H9 (cell line): ENCODE measurements around the gene PAK5. TPM values are rescaled to one million over a fixed set of nuclear protein-coding genes. Genes with fewer than 3 reads are reported as not detected.

Experiments
- DNase-seq: peaks from one replicate; pipeline ENCODE4 v3.0.0-alpha.2; 2017
- H2AFZ ChIP-seq: one replicate; pipeline ENCODE4 v1.6.1; 2013; ENCODE audit warnings: mild to moderate bottlenecking, low read length, control low read depth, moderate library complexity
- H2AK5ac ChIP-seq: 2 replicates; pipeline ENCODE4 v1.6.1; 2013; ENCODE audit warnings: low read length, control low read depth, mixed read lengths; ENCODE audit not compliant: insufficient read length
- H2BK120ac ChIP-seq: one replicate; pipeline ENCODE4 v1.6.1; 2013; ENCODE audit warnings: low read depth, mild to moderate bottlenecking, low read length, control low read depth, inconsistent platforms; ENCODE audit not compliant: poor library complexity, severe bottlenecking
- H2BK12ac ChIP-seq: 2 replicates; pipeline ENCODE4 v1.6.1; 2013; ENCODE audit warnings: low read length, control low read depth, mixed read lengths, low read depth; ENCODE audit not compliant: insufficient read length
- H2BK15ac ChIP-seq: 2 replicates; pipeline ENCODE4 v1.6.1; 2013; ENCODE audit warnings: low read depth, low read length, control low read depth
- H2BK20ac ChIP-seq: one replicate; pipeline ENCODE4 v1.6.1; 2013; ENCODE audit warnings: low read depth, mild to moderate bottlenecking, low read length, control low read depth, inconsistent platforms; ENCODE audit not compliant: poor library complexity, severe bottlenecking
- H2BK5ac ChIP-seq: 2 replicates; pipeline ENCODE4 v1.6.1; 2013; ENCODE audit warnings: low read length, control low read depth, mixed read lengths; ENCODE audit not compliant: insufficient read length
- H3K14ac ChIP-seq: 2 replicates; pipeline ENCODE4 v1.6.1; 2013; ENCODE audit warnings: low read length, control low read depth; ENCODE audit not compliant: insufficient read depth
- H3K18ac ChIP-seq: 2 replicates; pipeline ENCODE4 v1.6.1; 2013; ENCODE audit warnings: low read depth, mild to moderate bottlenecking, mixed read lengths, low read length, control low read depth; ENCODE audit not compliant: insufficient read length
- H3K23ac ChIP-seq: 2 replicates; pipeline ENCODE4 v1.6.1; 2013; ENCODE audit warnings: low read length, control low read depth, mixed read lengths, low read depth; ENCODE audit not compliant: insufficient read length
- H3K23me2 ChIP-seq: 2 replicates; pipeline ENCODE4 v1.6.1; 2013; ENCODE audit warnings: low read depth, mild to moderate bottlenecking, mixed read lengths, low read length, control low read depth; ENCODE audit not compliant: insufficient read length, poor library complexity, severe bottlenecking
- H3K27ac ChIP-seq: 2 replicates; pipeline ENCODE4 v1.5.1; 2013; ENCODE audit warnings: low read length, control low read depth, mixed read lengths, low read depth; ENCODE audit not compliant: insufficient read length
- H3K27me3 ChIP-seq: 2 replicates; pipeline ENCODE4 v1.6.1; 2013; ENCODE audit warnings: low read length, control low read depth, inconsistent platforms; ENCODE audit not compliant: insufficient read depth
- H3K4ac ChIP-seq: 2 replicates; pipeline ENCODE4 v1.6.1; 2013; ENCODE audit warnings: low read depth, mild to moderate bottlenecking, control low read depth, inconsistent platforms, low read length, moderate library complexity
- H3K4me1 ChIP-seq: 2 replicates; pipeline ENCODE4 v1.6.1; 2013; ENCODE audit warnings: low read length, control low read depth, inconsistent platforms; ENCODE audit not compliant: insufficient read depth
- H3K4me2 ChIP-seq: 2 replicates; pipeline ENCODE4 v1.6.1; 2013; ENCODE audit warnings: low read length, control low read depth, mixed read lengths; ENCODE audit not compliant: insufficient read length, insufficient read depth
- H3K56ac ChIP-seq: 2 replicates; pipeline ENCODE4 v1.6.1; 2013; ENCODE audit warnings: low read depth, mild to moderate bottlenecking, mixed read lengths, low read length, control low read depth; ENCODE audit not compliant: insufficient read length
- H3K79me1 ChIP-seq: 2 replicates; pipeline ENCODE4 v1.6.1; 2013; ENCODE audit warnings: low read depth, mild to moderate bottlenecking, moderate library complexity, low read length, control low read depth, inconsistent platforms; ENCODE audit not compliant: insufficient read depth, poor library complexity, severe bottlenecking
- H3K79me2 ChIP-seq: 2 replicates; pipeline ENCODE4 v1.6.1; 2013; ENCODE audit warnings: low read length, control low read depth, inconsistent platforms; ENCODE audit not compliant: insufficient read depth
- H3K9ac ChIP-seq: 2 replicates; pipeline ENCODE4 v1.6.1; 2013; ENCODE audit warnings: low read length, control low read depth, mixed read lengths; ENCODE audit not compliant: insufficient read length; ENCODE audit errors: extremely low read depth
- H3K9me3 ChIP-seq: one replicate; pipeline ENCODE4 v1.6.1; 2013; ENCODE audit warnings: low read depth, low read length, inconsistent platforms; ENCODE audit not compliant: control insufficient read depth
- H3T11ph ChIP-seq: one replicate; pipeline ENCODE4 v1.6.1; 2013; ENCODE audit warnings: mild to moderate bottlenecking, low read length, control low read depth, inconsistent platforms
- H4K20me1 ChIP-seq: one replicate; pipeline ENCODE4 v1.6.1; 2013; ENCODE audit not compliant: control insufficient read depth, insufficient read length, insufficient read depth
- H4K5ac ChIP-seq: 2 replicates; pipeline ENCODE4 v1.6.1; 2013; ENCODE audit warnings: low read depth, mild to moderate bottlenecking, mixed read lengths, low read length, control low read depth; ENCODE audit not compliant: insufficient read length
- H4K8ac ChIP-seq: replicated peaks from 2 replicates; pipeline ENCODE4 v1.6.1; 2013; ENCODE audit warnings: low read length, control low read depth, mixed read lengths, low read depth; ENCODE audit not compliant: insufficient read length
- H4K91ac ChIP-seq: 2 replicates; pipeline ENCODE4 v1.6.1; 2013; ENCODE audit warnings: low read depth, mild to moderate bottlenecking, moderate library complexity, mixed read lengths, low read length, control low read depth; ENCODE audit not compliant: insufficient read length
- H3K27ac Mint-ChIP-seq, 3 experiments: 2 replicates in 2 of 3; 3 replicates in 1 of 3; pipeline ENCODE4 v1.8.0; 2020 to 2021; ENCODE audit warnings: mixed read lengths in 3 of 3, mild to moderate bottlenecking in 1 of 3, moderate library complexity in 1 of 3
- H3K27me3 Mint-ChIP-seq: 2 replicates; pipeline ENCODE4 v1.8.0; 2021; ENCODE audit warnings: low read depth, mild to moderate bottlenecking, moderate library complexity, mixed read lengths
- H3K36me3 Mint-ChIP-seq, 3 experiments: 2 replicates in 2 of 3; 3 replicates in 1 of 3; pipeline ENCODE4 v1.8.0; 2020 to 2021; ENCODE audit warnings: low read depth in 3 of 3, mixed read lengths in 3 of 3; ENCODE audit not compliant: insufficient read depth in 1 of 3
- H3K4me1 Mint-ChIP-seq, 2 experiments: 2 replicates each; pipeline ENCODE4 v1.8.0; 2020; ENCODE audit warnings: mixed read lengths in 2 of 2
- H3K4me3 Mint-ChIP-seq, 2 experiments: 2 replicates in 1 of 2; 3 replicates in 1 of 2; pipeline ENCODE4 v1.8.0; 2020 to 2021; ENCODE audit warnings: mild to moderate bottlenecking in 2 of 2, mixed read lengths in 2 of 2, moderate library complexity in 1 of 2
- H3K9me3 Mint-ChIP-seq, 2 experiments: 2 replicates in 1 of 2; 3 replicates in 1 of 2; pipeline ENCODE4 v1.8.0; 2020; ENCODE audit warnings: mild to moderate bottlenecking in 2 of 2, mixed read lengths in 2 of 2, moderate library complexity in 1 of 2
- WGBS: extraction: QIAGEN DNeasy Blood & Tissue Kit; methylation state at CpG from one replicate; pipeline ENCODE4 v1.1.7; 2013; ENCODE audit warnings: missing lambda C conversion rate, low lambda C conversion rate, mixed read lengths; ENCODE audit not compliant: insufficient read length; ENCODE audit errors: extremely low coverage; 5-methylcytosine and 5-hydroxymethylcytosine counted together
- total RNA-seq: library from RNA; stranded (reverse); gene quantifications from 2 replicates; pipeline ENCODE4 v1.2.1, GENCODE V29; 2021
- TF ChIP-seq, protein P1 (sequence below): fragments of 200-600 bp; sonication (generic); conservative IDR thresholded peaks from 3 replicates; pipeline ENCODE4 v1.8.0; 2021; ENCODE audit warnings: antibody characterized with exemption, mild to moderate bottlenecking

The PAK5 gene
- total RNA-seq, 1 experiment from 2014 or later = 0.20 TPM

DNA sequence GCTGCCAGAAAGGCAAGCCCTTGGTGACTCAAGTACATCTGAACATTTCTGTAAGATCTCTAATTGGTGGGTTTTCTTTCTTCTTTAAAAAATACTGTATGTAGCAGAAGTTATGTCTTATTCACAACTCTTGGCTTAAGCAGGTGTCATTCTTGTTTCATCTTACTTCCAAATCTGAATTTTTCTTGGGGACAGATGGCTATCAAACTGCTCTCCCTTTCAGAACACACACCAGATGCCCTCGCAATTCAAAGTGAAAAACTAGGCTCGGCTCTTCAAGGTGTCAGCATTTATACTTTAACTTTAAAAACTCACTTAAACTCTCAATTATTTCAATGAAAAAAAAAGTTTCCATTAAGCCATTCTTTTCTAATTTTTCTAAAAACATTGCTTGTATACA, 49.7 kb downstream of the PAK5 start:
- no peaks in the 10 kb centered on the region for H3K23me2 ChIP-seq
- TF ChIP-seq, protein P1, sequence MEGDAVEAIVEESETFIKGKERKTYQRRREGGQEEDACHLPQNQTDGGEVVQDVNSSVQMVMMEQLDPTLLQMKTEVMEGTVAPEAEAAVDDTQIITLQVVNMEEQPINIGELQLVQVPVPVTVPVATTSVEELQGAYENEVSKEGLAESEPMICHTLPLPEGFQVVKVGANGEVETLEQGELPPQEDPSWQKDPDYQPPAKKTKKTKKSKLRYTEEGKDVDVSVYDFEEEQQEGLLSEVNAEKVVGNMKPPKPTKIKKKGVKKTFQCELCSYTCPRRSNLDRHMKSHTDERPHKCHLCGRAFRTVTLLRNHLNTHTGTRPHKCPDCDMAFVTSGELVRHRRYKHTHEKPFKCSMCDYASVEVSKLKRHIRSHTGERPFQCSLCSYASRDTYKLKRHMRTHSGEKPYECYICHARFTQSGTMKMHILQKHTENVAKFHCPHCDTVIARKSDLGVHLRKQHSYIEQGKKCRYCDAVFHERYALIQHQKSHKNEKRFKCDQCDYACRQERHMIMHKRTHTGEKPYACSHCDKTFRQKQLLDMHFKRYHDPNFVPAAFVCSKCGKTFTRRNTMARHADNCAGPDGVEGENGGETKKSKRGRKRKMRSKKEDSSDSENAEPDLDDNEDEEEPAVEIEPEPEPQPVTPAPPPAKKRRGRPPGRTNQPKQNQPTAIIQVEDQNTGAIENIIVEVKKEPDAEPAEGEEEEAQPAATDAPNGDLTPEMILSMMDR = no peak
- Mint-ChIP-seq H3K4me1 (no peaks in the 10 kb centered on the region), H3K9me3 (no peaks in the 10 kb centered on the region), H3K27ac (no peak overlapping the region), H3K27me3 (peaks cover 6% of the 10 kb centered on the region; the same call in 1 of the 2 replicates), H3K4me3 (no peak overlapping the region), H3K36me3 (peaks cover 0 to 2% (median 0%) of the 10 kb centered on the region in 3 experiments; a peak in 1 of 7 replicates)
- H3K4me2 ChIP-seq = no peak overlapping the region
- H4K91ac ChIP-seq = no peak overlapping the region
- H3K4ac ChIP-seq = no peak overlapping the region
- H4K5ac ChIP-seq = no peak overlapping the region
- no peaks in the 10 kb centered on the region for H3K79me1 ChIP-seq
- no peak overlapping the region for H2BK12ac ChIP-seq
- no peak overlapping the region for H3K23ac ChIP-seq
- H3K18ac ChIP-seq = no peak overlapping the region
- H4K20me1 ChIP-seq = no peaks in the 10 kb centered on the region
- H3K9ac ChIP-seq = no peak overlapping the region
- no CpG with 5 or more reads among the region's 2 CpGs for WGBS
- H2BK5ac ChIP-seq = no peak overlapping the region
- H2BK15ac ChIP-seq = no peak overlapping the region
- no peak overlapping the region for H2AK5ac ChIP-seq
- H3K9me3 ChIP-seq = no peaks in the 10 kb centered on the region
- no peak overlapping the region for H2AFZ ChIP-seq
- H3K56ac ChIP-seq = no peak overlapping the region
- no peak overlapping the region for H4K8ac ChIP-seq
- H3K27me3 ChIP-seq = no peaks in the 10 kb centered on the region
- H3K14ac ChIP-seq = no peak overlapping the region
- no peaks in the 10 kb centered on the region for H3K4me1 ChIP-seq
- H2BK120ac ChIP-seq = no peak overlapping the region
- H2BK20ac ChIP-seq = no peak overlapping the region
- no peak overlapping the region for H3T11ph ChIP-seq
- no peak for DNase-seq
- H3K79me2 ChIP-seq = no peaks in the 10 kb centered on the region
- no peak overlapping the region for H3K27ac ChIP-seq
